G401 (cell line): ENCODE results near the gene PTPRN2. TPM values are rescaled to one million over a fixed set of nuclear protein-coding genes. Genes with fewer than 3 reads are reported as not detected.
"Not testable (repeated sequence)": the region's sequence is repeated elsewhere in the genome, so short reads cannot be mapped to it uniquely, and the experiment has no call there.

Source experiments
- DNase-seq: peaks from one replicate; pipeline ENCODE4 v3.0.0-alpha.2; 2015; ENCODE audit warnings: low spot score
- in situ Hi-C: cut with HindIII; loops from 2 replicates; pipeline ENCODE4 v1.10.0; 2016; ENCODE audit warnings: low sequenced_read_pairs, mixed read lengths
- total RNA-seq: library from RNA; depleted of rRNA; stranded (reverse); fragments of >200 nt; shearing (Covaris generic); gene quantifications from 2 replicates; pipeline ENCODE4 v1.2.3, GENCODE V29; 2014

The PTPRN2 gene
- total RNA-seq, 1 experiment from 2014 or later: not detected

- in situ Hi-C loops, DNase-seq: not testable (repeated sequence)
Measured at GRCh38 chr7:157733760-157734395, 853.7 kb downstream of the PTPRN2 start.

- no peak for DNase-seq
- in situ Hi-C loops: no loop called here
Measured at GRCh38 chr7:157731126-157731525, 856.5 kb downstream of the PTPRN2 start.

- in situ Hi-C loops: no loop called here
Measured at GRCh38 chr7:157730614-157731013, 857.0 kb downstream of the PTPRN2 start.

GRCh38 chr7:157729566-157729965, 858.1 kb downstream of the PTPRN2 start:
- DNase-seq: no peak
- in situ Hi-C loops: no loop called here

More at GRCh38 chr7:157730614-157731013, 857.0 kb downstream of the PTPRN2 start:
- no peak for DNase-seq

- DNase-seq: no peak
- in situ Hi-C loops: no loop called here
Measured at GRCh38 chr7:157727964-157728615, 859.5 kb downstream of the PTPRN2 start.

GRCh38 chr7:157726764-157727163, 860.9 kb downstream of the PTPRN2 start:
- in situ Hi-C loops: no loop called here
- no peak for DNase-seq

- in situ Hi-C loops, DNase-seq: not testable (repeated sequence)
Measured at GRCh38 chr7:157725312-157725711, 862.3 kb downstream of the PTPRN2 start.

- no peak for DNase-seq
- in situ Hi-C loops: no loop called here
Measured at GRCh38 chr7:157723205-157723604, 864.4 kb downstream of the PTPRN2 start.

- in situ Hi-C loops: no loop called here
- DNase-seq: no peak
Measured at GRCh38 chr7:157722137-157723060, 865.2 kb downstream of the PTPRN2 start.

- no peak for DNase-seq
- in situ Hi-C loops: no loop called here
Measured at GRCh38 chr7:157721468-157722136, 866.0 kb downstream of the PTPRN2 start.

GRCh38 chr7:157719705-157720655, 867.6 kb downstream of the PTPRN2 start:
- in situ Hi-C loops: no loop called here

GRCh38 chr7:157719008-157719682, 868.5 kb downstream of the PTPRN2 start:
- in situ Hi-C loops: no loop called here
- no peak for DNase-seq

More at GRCh38 chr7:157719705-157720655, 867.6 kb downstream of the PTPRN2 start:
- DNase-seq: no peak

- no peak for DNase-seq
- in situ Hi-C loops: no loop called here
Measured at GRCh38 chr7:157718303-157719007, 869.2 kb downstream of the PTPRN2 start.

GRCh38 chr7:157717211-157718174, 870.1 kb downstream of the PTPRN2 start:
- in situ Hi-C loops: no loop called here
- DNase-seq: no peak

GRCh38 chr7:157715938-157716280, 871.7 kb downstream of the PTPRN2 start:
- no peak for DNase-seq
- in situ Hi-C loops: no loop called here
